EH (cell line): ENCODE data around the gene NRL.

Experiments
- DNase-seq: peaks from one replicate; pipeline ENCODE4 v3.0.0-alpha.2; 2015; ENCODE audit warnings: low read depth

Gene NRL

GRCh38 chr14:24098927-24099813 lies 15.6 kb downstream of the NRL start:
- no peak for DNase-seq

- no peak for DNase-seq
These were observed 16.4 kb downstream of the NRL start for GRCh38 chr14:24098229-24098926.

- DNase-seq: no peak
These were observed 18.1 kb downstream of the NRL start for GRCh38 chr14:24096545-24097181.

GRCh38 chr14:24095271-24096068 lies 19.3 kb downstream of the NRL start:
- DNase-seq: peak; percentile 82

- no peak for DNase-seq
These were observed 19.9 kb downstream of the NRL start for GRCh38 chr14:24094841-24095270.

- DNase-seq: peak; percentile 99
These were observed 20.6 kb downstream of the NRL start, which contains the start of gene PCK2 for GRCh38 chr14:24093901-24094840. PCK2 (plus strand) TSS chr14:24094311; CDS start chr14:24094406, 95 bp downstream.

GRCh38 chr14:24093207-24093900 lies 21.4 kb downstream of the NRL start:
- DNase-seq: no peak

GRCh38 chr14:24092505-24093206 lies 22.1 kb downstream of the NRL start:
- DNase-seq: no peak

GRCh38 chr14:24092110-24092504 lies 22.6 kb downstream of the NRL start:
- DNase-seq: no peak

- no peak for DNase-seq
These were observed 24.9 kb downstream of the NRL start for GRCh38 chr14:24089890-24090289.

GRCh38 chr14:24088095-24088494 lies 26.7 kb downstream of the NRL start:
- DNase-seq: no peak

- DNase-seq: no peak
These were observed 27.7 kb downstream of the NRL start for GRCh38 chr14:24087004-24087403.

- DNase-seq: no peak
These were observed 28.4 kb downstream of the NRL start for GRCh38 chr14:24086193-24086955.

GRCh38 chr14:24085215-24085614 lies 29.5 kb downstream of the NRL start:
- no peak for DNase-seq

GRCh38 chr14:24084440-24084839 lies 30.3 kb downstream of the NRL start:
- DNase-seq: peak; percentile 6

GRCh38 chr14:24083462-24083861 lies 31.3 kb downstream of the NRL start:
- DNase-seq: no peak

GRCh38 chr14:24082411-24083080 lies 32.2 kb downstream of the NRL start:
- DNase-seq: no peak

- no peak for DNase-seq
These were observed 33.0 kb downstream of the NRL start for GRCh38 chr14:24081739-24082211.
